ENCODE results near the gene TMEM255A.

- TF ChIP-seq POLR2A (IDR thresholded peaks at IDR 0.05) (no peak), CTCF (IDR thresholded peaks at IDR 0.05) (no peak), POLR2AphosphoS5 (IDR thresholded peaks at IDR 0.05; ENCODE audit: insufficient read depth in 1 of 2, low read depth in 1 of 2) (no peak)
These were observed 8.8 kb downstream of the TMEM255A start for GRCh38 chrX:120302434-120302833.

All from vagina (tissue), 2 donors.